Activated CD8-positive, alpha-beta T cell treated with anti-CD3 and anti-CD28 coated beads for 36 hours (primary cell): ENCODE results near the gene DGKG. TPM values are rescaled to one million over a fixed set of nuclear protein-coding genes. Genes with fewer than 3 reads are reported as not detected.

Experiments
- total RNA-seq, 2 experiments: library from RNA; stranded (reverse); gene quantifications; one replicate each; pipeline ENCODE4 v1.2.3, GENCODE V29; 2021

DGKG gene
- total RNA-seq, 2 experiments from 2014 or later, result 0.18 to 0.36 TPM

Other genes starting within 250 kb of the DGKG start
- 1 to 10 TPM; 1.4 to 2.6 TPM for gene CRYGS, start 182.1 kb upstream of the DGKG start, total RNA-seq
- gene TBCCD1, start 205.1 kb upstream of the DGKG start, total RNA-seq, result 10 to 100 TPM in 1 of 2 experiments, 1 to 10 TPM in 1; 9.8 to 10.8 TPM
- gene DNAJB11, start 208.5 kb upstream of the DGKG start, total RNA-seq, result 10 to 100 TPM; 30.0 to 31.5 TPM